Thyroid gland (tissue), 4 donors: ENCODE measurements around the gene ELL2. TPM values are rescaled to one million over a fixed set of nuclear protein-coding genes. Genes with fewer than 3 reads are reported as not detected.

Experiments used
- DNase-seq, 2 donors: peaks; one replicate each; pipeline ENCODE4 v3.0.0-alpha.2; 2019
- H3K27ac ChIP-seq, 3 donors: fragments of 200-600 bp; sonication (generic); 1 replicate in 2 of 3; 2 replicates in 1 of 3; pipeline ENCODE4 v1.5.1; 2016 to 2019; ENCODE audit warnings: mild to moderate bottlenecking in 1 of 3, moderate library complexity in 1 of 3
- H3K27me3 ChIP-seq: fragments of 200-600 bp; sonication (generic); one replicate; pipeline ENCODE4 v1.5.1; 2019
- H3K36me3 ChIP-seq, 2 donors: fragments of 200-600 bp; sonication (generic); one replicate each; pipeline ENCODE4 v1.5.1; 2016 to 2019
- H3K4me1 ChIP-seq, 2 donors: fragments of 200-600 bp; sonication (generic); one replicate each; pipeline ENCODE4 v1.5.1; 2017 to 2019
- H3K4me3 ChIP-seq, 3 donors: fragments of 200-600 bp; sonication (generic); replicated peaks in 1 of 3; 1 replicate in 2 of 3; 2 replicates in 1 of 3; pipeline ENCODE4 v1.5.1; 2016; ENCODE audit warnings: mild to moderate bottlenecking in 1 of 3
- H3K9me3 ChIP-seq: fragments of 200-600 bp; sonication (generic); one replicate; pipeline ENCODE4 v1.5.1; 2017
- CTCF ChIP-seq, 6 experiments: fragments of 200-600 bp in 3 of 6; fragments of 450-650 bp in 3 of 6; sonication (generic) in 3 of 6; IDR thresholded peaks; one replicate each; pipeline ENCODE4 v1.5.1; 2016 to 2019; ENCODE audit warnings: antibody characterized with exemption in 6 of 6, mild to moderate bottlenecking in 2 of 6, inconsistent platforms in 1 of 6, moderate library complexity in 1 of 6
- POLR2A ChIP-seq, 2 donors: fragments of 450-650 bp; IDR thresholded peaks; one replicate each; pipeline ENCODE4 v1.6.1; 2017; ENCODE audit warnings: antibody characterized with exemption in 2 of 2, mild to moderate bottlenecking in 2 of 2, moderate library complexity in 1 of 2
- WGBS, 2 donors: methylation state at CpG; one replicate each; pipeline ENCODE4 v1.1.5; 2017; 5-methylcytosine and 5-hydroxymethylcytosine counted together
- intact Hi-C: fragments of 100-400 bp; cut with DNase I; formaldehyde crosslinking; loops from one replicate; pipeline ENCODE4 v1.15.1; 2023
- total RNA-seq, 4 donors: library from RNA; depleted of rRNA; stranded (reverse); fragments of >200 nt; gene quantifications; one replicate each; pipeline ENCODE4 v1.2.3, GENCODE V29; 2016

ELL2 gene
- total RNA-seq, 4 donors from 2014 or later = 56.1 to 80.2 (median 69.6) TPM

- Histone ChIP-seq H3K27ac (no peak overlapping the region), H3K4me3 (no peak overlapping the region), H3K36me3 (no peaks in the 10 kb centered on the region), H3K4me1 (peaks cover 46 to 48% of the 10 kb centered on the region in 2 donors), H3K9me3 (no peaks in the 10 kb centered on the region), H3K27me3 (no peaks in the 10 kb centered on the region)
- no peak for DNase-seq
- 92 to 94% methylated on average over 5 of the region's 5 CpGs for WGBS, 2 donors
- TF ChIP-seq CTCF (IDR thresholded peaks at IDR 0.05) (no peak), POLR2A (IDR thresholded peaks at IDR 0.05) (no peak)
- intact Hi-C loops = no loop called here
These were observed 8.5 kb downstream of the ELL2 start for GRCh38 chr5:95953021-95953702.

- intact Hi-C loops = no loop called here
- DNase-seq = no peak
- 96 to 97% methylated on average over 4 of the region's 4 CpGs for WGBS, 2 donors
- no peak overlapping the region for H3K4me3 ChIP-seq
- no peak for TF ChIP-seq POLR2A (IDR thresholded peaks at IDR 0.05)
- TF ChIP-seq CTCF (IDR thresholded peaks at IDR 0.05) = no peak
- H3K27me3 ChIP-seq = no peaks in the 10 kb centered on the region
- no peak overlapping the region for H3K27ac ChIP-seq
- H3K9me3 ChIP-seq = no peaks in the 10 kb centered on the region
- peaks cover 38 to 39% of the 10 kb centered on the region in 2 donors for H3K4me1 ChIP-seq
- H3K36me3 ChIP-seq = no peaks in the 10 kb centered on the region
These were observed 9.7 kb downstream of the ELL2 start for GRCh38 chr5:95951916-95952315.

GRCh38 chr5:95949810-95950209, 11.8 kb downstream of the ELL2 start:
- Histone ChIP-seq H3K36me3 (no peaks in the 10 kb centered on the region), H3K4me1 (peaks cover 22 to 23% of the 10 kb centered on the region in 2 donors), H3K27me3 (no peaks in the 10 kb centered on the region), H3K27ac (no peak overlapping the region), H3K9me3 (no peaks in the 10 kb centered on the region), H3K4me3 (no peak overlapping the region)
- no peak for DNase-seq
- WGBS, 2 donors = 47 to 48% methylated on average over 1 of the region's 1 CpG
- TF ChIP-seq POLR2A (IDR thresholded peaks at IDR 0.05) = no peak
- no peak for TF ChIP-seq CTCF (IDR thresholded peaks at IDR 0.05)
- intact Hi-C loops = no loop called here

GRCh38 chr5:95948631-95949030, 13.0 kb downstream of the ELL2 start:
- intact Hi-C loops = no loop called here
- TF ChIP-seq POLR2A (IDR thresholded peaks at IDR 0.05) (no peak), CTCF (IDR thresholded peaks at IDR 0.05) (no peak)
- Histone ChIP-seq H3K27ac (no peak overlapping the region), H3K36me3 (no peaks in the 10 kb centered on the region), H3K9me3 (no peaks in the 10 kb centered on the region), H3K4me3 (no peak overlapping the region), H3K27me3 (no peaks in the 10 kb centered on the region), H3K4me1 (peaks cover 18 to 22% of the 10 kb centered on the region in 2 donors)
- no peak for DNase-seq

GRCh38 chr5:95946451-95946850, 15.2 kb downstream of the ELL2 start:
- Histone ChIP-seq H3K36me3 (no peaks in the 10 kb centered on the region), H3K9me3 (no peaks in the 10 kb centered on the region), H3K4me1 (peaks cover 16 to 25% of the 10 kb centered on the region in 2 donors), H3K27ac (no peak overlapping the region), H3K4me3 (no peak overlapping the region), H3K27me3 (no peaks in the 10 kb centered on the region)
- no peak for DNase-seq
- no peak for TF ChIP-seq POLR2A (IDR thresholded peaks at IDR 0.05)
- no peak for TF ChIP-seq CTCF (IDR thresholded peaks at IDR 0.05)
- WGBS, 2 donors = 87 to 89% methylated on average over 1 of the region's 1 CpG
- intact Hi-C loops = no loop called here
